KOPT-K1 (cell line): Measurements from ENCODE around the gene ANK3.

Experiments used
- H3K27ac ChIP-seq: fragments of 200-600 bp; sonication (generic); 2 replicates; pipeline ENCODE4 v1.5.1; 2016; ENCODE audit warnings: antibody characterized with exemption, mild to moderate bottlenecking, low read depth, low read length; ENCODE audit not compliant: poor library complexity, severe bottlenecking
- H3K36me3 ChIP-seq: fragments of 200-600 bp; sonication (generic); 2 replicates; pipeline ENCODE4 v1.5.1; 2017; ENCODE audit warnings: antibody characterized with exemption, mild to moderate bottlenecking, low read length, moderate library complexity; ENCODE audit not compliant: insufficient read depth
- H3K9me3 ChIP-seq: fragments of 200-600 bp; sonication (generic); 2 replicates; pipeline ENCODE4 v1.5.1; 2017; ENCODE audit warnings: antibody characterized with exemption, low read length, mild to moderate bottlenecking; ENCODE audit not compliant: insufficient read depth, poor library complexity, severe bottlenecking

Gene ANK3

GRCh38 chr10:60420991-60421894, 31.6 kb upstream of the ANK3 start:
- Histone ChIP-seq H3K9me3 (no peaks in the 10 kb centered on the region), H3K36me3 (no peaks in the 10 kb centered on the region), H3K27ac (no peak overlapping the region)

- Histone ChIP-seq H3K9me3 (no peaks in the 10 kb centered on the region), H3K27ac (no peak overlapping the region), H3K36me3 (no peaks in the 10 kb centered on the region)
These were observed 29.6 kb upstream of the ANK3 start for GRCh38 chr10:60419249-60419648.

- Histone ChIP-seq H3K9me3 (no peaks in the 10 kb centered on the region), H3K27ac (no peak overlapping the region), H3K36me3 (no peaks in the 10 kb centered on the region)
These were observed 28.2 kb upstream of the ANK3 start for GRCh38 chr10:60417901-60418300.

GRCh38 chr10:60417024-60417423, 27.3 kb upstream of the ANK3 start:
- Histone ChIP-seq H3K9me3 (no peaks in the 10 kb centered on the region), H3K27ac (no peak overlapping the region), H3K36me3 (no peaks in the 10 kb centered on the region)

GRCh38 chr10:60414877-60415585, 25.4 kb upstream of the ANK3 start:
- H3K36me3 ChIP-seq = no peaks in the 10 kb centered on the region
- no peak overlapping the region for H3K27ac ChIP-seq
- H3K9me3 ChIP-seq = no peaks in the 10 kb centered on the region

- no peaks in the 10 kb centered on the region for H3K36me3 ChIP-seq
- H3K9me3 ChIP-seq = no peaks in the 10 kb centered on the region
- H3K27ac ChIP-seq = no peak overlapping the region
These were observed 24.4 kb upstream of the ANK3 start for GRCh38 chr10:60414111-60414510.

- Histone ChIP-seq H3K36me3 (no peaks in the 10 kb centered on the region), H3K9me3 (no peaks in the 10 kb centered on the region)
These were observed 23.8 kb upstream of the ANK3 start for GRCh38 chr10:60413306-60414012.

GRCh38 chr10:60410970-60411369, 21.3 kb upstream of the ANK3 start:
- no peak overlapping the region for H3K27ac ChIP-seq
- no peaks in the 10 kb centered on the region for H3K9me3 ChIP-seq
- H3K36me3 ChIP-seq = no peaks in the 10 kb centered on the region

More at GRCh38 chr10:60413306-60414012, 23.8 kb upstream of the ANK3 start:
- no peak overlapping the region for H3K27ac ChIP-seq

GRCh38 chr10:60409202-60409601, 19.5 kb upstream of the ANK3 start:
- Histone ChIP-seq H3K9me3 (no peaks in the 10 kb centered on the region), H3K36me3 (no peaks in the 10 kb centered on the region), H3K27ac (no peak overlapping the region)

- H3K36me3 ChIP-seq = no peaks in the 10 kb centered on the region
- no peaks in the 10 kb centered on the region for H3K9me3 ChIP-seq
- no peak overlapping the region for H3K27ac ChIP-seq
These were observed 16.5 kb upstream of the ANK3 start for GRCh38 chr10:60406182-60406581.

GRCh38 chr10:60405172-60405571, 15.5 kb upstream of the ANK3 start:
- no peaks in the 10 kb centered on the region for H3K9me3 ChIP-seq
- H3K36me3 ChIP-seq = no peaks in the 10 kb centered on the region
- H3K27ac ChIP-seq = no peak overlapping the region

GRCh38 chr10:60403168-60403873, 13.6 kb upstream of the ANK3 start:
- H3K36me3 ChIP-seq = no peaks in the 10 kb centered on the region
- no peak overlapping the region for H3K27ac ChIP-seq
- no peaks in the 10 kb centered on the region for H3K9me3 ChIP-seq

- no peaks in the 10 kb centered on the region for H3K36me3 ChIP-seq
- no peak overlapping the region for H3K27ac ChIP-seq
- no peaks in the 10 kb centered on the region for H3K9me3 ChIP-seq
These were observed 10.7 kb upstream of the ANK3 start for GRCh38 chr10:60400366-60400765.

GRCh38 chr10:60399328-60399727, 9.7 kb upstream of the ANK3 start:
- Histone ChIP-seq H3K9me3 (no peaks in the 10 kb centered on the region), H3K27ac (no peak overlapping the region)

GRCh38 chr10:60397792-60398191, 8.1 kb upstream of the ANK3 start:
- H3K27ac ChIP-seq = no peak overlapping the region

More at GRCh38 chr10:60399328-60399727, 9.7 kb upstream of the ANK3 start:
- no peaks in the 10 kb centered on the region for H3K36me3 ChIP-seq

More at GRCh38 chr10:60397792-60398191, 8.1 kb upstream of the ANK3 start:
- Histone ChIP-seq H3K36me3 (no peaks in the 10 kb centered on the region), H3K9me3 (no peaks in the 10 kb centered on the region)
